OCI-LY3 (cell line): ENCODE measurements around the gene MRNIP.

ENCODE experiments used
- EZH2phosphoT487 ChIP-seq: fragments of 200-600 bp; shearing (Covaris generic); IDR thresholded peaks from 2 replicates; pipeline ENCODE4 v1.6.1; 2018; ENCODE audit warnings: antibody characterized with exemption, mixed run types, low read depth
- TF ChIP-seq, protein P1 (sequence below): fragments of 200-600, 300-600 bp; sonication (generic); IDR thresholded peaks from 2 replicates; pipeline ENCODE4 v1.5.1; 2014; ENCODE audit warnings: antibody characterized with exemption, low read length, low read depth

DNA sequence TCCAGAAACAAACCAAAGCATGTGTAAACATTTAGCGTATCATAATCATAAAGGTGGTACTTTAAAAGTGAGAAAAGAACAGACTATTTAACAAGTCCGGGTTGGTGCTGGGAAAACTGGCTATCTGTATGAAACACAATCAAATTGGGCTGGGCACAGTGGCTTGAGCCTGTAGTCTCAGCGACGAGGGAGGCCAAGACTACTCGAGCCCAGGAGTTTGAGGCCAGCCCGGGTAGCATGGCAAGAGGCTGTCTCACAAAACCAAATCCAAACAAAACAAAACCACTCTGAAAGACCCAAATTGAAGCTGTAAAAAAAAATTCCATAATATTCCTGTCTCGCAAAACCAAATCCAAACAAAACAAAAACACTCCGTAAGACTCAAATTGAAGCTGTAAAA is 4.3 kb downstream of the MRNIP start:
- TF ChIP-seq, protein P1, sequence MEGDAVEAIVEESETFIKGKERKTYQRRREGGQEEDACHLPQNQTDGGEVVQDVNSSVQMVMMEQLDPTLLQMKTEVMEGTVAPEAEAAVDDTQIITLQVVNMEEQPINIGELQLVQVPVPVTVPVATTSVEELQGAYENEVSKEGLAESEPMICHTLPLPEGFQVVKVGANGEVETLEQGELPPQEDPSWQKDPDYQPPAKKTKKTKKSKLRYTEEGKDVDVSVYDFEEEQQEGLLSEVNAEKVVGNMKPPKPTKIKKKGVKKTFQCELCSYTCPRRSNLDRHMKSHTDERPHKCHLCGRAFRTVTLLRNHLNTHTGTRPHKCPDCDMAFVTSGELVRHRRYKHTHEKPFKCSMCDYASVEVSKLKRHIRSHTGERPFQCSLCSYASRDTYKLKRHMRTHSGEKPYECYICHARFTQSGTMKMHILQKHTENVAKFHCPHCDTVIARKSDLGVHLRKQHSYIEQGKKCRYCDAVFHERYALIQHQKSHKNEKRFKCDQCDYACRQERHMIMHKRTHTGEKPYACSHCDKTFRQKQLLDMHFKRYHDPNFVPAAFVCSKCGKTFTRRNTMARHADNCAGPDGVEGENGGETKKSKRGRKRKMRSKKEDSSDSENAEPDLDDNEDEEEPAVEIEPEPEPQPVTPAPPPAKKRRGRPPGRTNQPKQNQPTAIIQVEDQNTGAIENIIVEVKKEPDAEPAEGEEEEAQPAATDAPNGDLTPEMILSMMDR = no peak
- no peak for TF ChIP-seq EZH2phosphoT487
